HG03342 (cell line): ENCODE data around the gene GYG1.

Experiments used
- ATAC-seq: cut with Tn5 transposase; IDR thresholded peaks from one replicate; pipeline ENCODE4 v1.9.1; 2021; ENCODE audit warnings: mild to moderate bottlenecking, moderate library complexity; ENCODE audit not compliant: unreplicated experiment

GYG1 gene

GRCh38 chr3:149016242-149016641 lies 24.9 kb downstream of the GYG1 start:
- no peak for ATAC-seq

DNA sequence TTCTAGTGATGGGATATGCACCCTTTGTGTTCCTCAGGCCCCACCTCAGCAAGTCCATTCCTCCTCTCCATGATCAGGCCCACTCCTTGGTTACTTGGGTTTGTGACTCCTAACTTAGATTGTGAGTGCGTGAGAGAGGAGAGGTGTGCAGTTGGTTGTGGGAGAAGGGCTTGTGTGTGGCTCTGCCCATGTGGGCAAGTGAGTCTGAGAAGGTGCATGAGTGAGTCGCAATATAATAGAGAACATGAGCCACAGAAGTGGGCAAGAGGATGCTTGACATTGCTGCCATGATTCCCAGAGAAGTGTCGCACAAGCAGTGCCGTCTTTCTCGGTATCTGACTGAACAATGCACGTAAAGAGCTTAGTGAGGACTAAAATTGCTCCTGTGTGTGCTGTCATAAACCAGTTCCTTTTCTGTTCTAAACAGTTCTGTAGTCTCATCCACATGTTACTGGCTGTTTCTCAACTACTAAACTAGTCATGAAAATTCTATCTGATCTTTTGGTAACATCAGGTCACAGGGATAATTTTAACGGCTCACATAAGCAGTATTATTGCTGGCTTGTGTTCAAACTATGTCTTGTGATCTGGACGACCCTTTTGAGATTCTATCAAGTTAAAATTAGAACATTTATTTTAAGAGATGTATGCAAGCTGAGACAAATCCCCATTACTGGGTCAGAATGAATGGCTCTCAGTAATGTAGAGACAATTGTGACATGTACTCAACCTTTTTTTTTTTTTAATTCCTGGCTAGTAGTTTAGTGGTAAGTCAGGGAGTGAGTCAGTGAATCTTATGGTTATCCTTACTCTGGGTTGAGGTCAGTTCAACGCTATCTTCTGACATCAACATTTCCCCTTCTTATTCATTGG lies 25.6 kb downstream of the GYG1 start:
- no peak for ATAC-seq

DNA sequence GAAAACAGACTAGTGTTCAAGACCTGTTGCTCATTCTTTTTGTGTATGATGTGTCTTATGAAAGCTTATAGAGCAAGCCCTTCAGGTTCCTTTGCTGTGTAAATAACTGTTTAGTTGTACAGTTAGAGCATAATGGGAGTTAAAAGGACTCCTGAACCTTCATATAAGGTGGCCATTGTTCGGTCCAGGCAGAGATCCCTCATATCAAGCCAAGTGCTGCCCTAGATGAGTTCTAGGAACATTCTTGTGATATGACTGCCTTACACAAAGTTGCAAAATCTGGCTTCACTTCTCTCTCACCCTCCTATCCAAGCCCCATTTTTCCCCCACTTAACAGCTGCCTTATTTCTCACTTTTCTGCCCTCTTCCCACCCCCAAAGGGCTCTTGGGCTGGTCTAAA lies 26.9 kb downstream of the GYG1 start:
- ATAC-seq, result no peak

GRCh38 chr3:149019580-149019979 lies 28.2 kb downstream of the GYG1 start:
- ATAC-seq, result no peak

GRCh38 chr3:149020196-149020838 lies 29.0 kb downstream of the GYG1 start:
- no peak for ATAC-seq

- ATAC-seq, result no peak
Observed at GRCh38 chr3:149020839-149021252, 29.5 kb downstream of the GYG1 start.

DNA sequence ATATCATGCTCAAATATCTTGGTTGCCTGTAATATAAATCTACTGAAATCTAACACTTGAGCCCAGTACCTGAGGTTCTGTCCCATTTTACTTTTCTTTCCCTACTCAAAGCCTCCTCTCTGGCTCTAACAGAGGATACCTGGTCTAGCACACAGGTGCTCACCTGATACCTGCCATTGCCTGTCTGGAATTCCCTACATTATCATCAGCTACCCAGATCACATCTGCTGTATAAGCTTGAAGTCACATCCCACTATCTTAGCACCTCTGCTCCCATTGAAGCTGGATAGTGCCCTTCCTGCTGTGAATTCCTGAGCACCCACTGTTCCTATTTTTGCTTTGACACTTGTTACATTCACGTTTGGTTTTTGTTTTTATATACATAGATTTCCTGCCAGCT lies 30.5 kb downstream of the GYG1 start:
- no peak for ATAC-seq

GRCh38 chr3:149023951-149024350 lies 32.6 kb downstream of the GYG1 start:
- ATAC-seq, result no peak

GRCh38 chr3:149026718-149027117 lies 35.4 kb downstream of the GYG1 start:
- no peak for ATAC-seq

DNA sequence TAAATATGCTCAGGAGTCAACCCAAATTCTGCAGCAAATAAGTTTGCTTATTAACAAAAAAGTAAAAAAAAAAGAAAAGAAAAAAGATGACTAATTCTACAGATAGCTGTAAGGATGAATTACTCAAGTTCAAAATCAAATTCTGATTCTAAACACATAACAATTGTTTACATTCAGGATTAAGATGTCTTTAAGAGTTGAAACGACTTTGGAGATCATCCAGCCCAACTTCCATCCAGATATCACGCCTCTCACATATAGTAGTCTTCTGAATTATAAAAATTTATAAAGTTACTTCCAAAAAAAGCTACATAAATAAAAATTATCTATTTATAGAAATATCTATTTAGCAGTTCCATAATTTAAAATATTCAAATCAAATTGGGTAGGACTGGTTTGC lies 39.8 kb downstream of the GYG1 start:
- no peak for ATAC-seq

DNA sequence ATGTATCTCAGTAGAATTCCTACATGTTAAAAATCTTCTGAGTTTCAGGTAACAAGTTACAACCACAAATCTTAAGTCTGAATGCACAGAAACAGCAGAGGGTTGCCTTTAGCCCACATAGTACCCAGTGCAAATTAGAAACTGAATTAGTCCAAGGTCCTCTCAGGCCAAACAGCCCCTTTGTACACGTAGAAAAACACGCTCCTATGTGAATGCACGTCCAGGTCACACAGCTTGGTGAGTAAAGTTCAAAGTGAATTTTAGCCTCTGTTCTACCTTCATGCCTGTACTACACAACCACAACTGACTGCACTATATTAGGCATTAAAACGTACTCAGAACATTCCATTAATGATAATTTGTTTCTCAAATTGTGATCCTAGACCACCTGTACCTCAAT lies 46.3 kb downstream of the GYG1 start:
- no peak for ATAC-seq

GRCh38 chr3:149038322-149038721 lies 47.0 kb downstream of the GYG1 start:
- ATAC-seq, result no peak

DNA sequence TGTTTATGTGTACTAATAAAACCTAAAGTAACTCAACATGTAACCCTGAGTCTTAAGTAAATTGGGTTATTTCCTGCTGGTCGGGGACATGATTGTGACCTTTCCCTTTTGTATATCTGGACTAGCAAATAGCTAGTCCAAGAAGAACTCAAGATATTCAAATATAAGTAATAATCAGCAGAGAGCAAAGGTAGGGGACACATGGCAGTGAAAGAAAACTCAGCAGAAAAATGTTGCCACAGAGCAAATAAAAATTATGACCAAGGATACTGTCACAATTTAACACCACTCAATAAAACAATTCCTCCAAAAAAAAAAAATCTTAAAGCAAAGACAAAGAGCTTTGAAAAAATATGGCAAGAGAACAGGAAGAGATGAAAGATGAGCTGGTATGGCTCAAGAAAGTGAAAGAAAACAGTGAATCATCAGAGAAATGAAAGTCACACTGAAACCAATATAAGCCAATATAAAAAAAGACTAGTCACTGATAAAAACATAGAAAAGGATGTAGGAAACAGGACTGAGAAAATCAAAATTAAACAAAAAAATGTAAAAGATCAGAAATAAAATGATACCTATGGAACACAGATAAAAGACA lies 51.5 kb downstream of the GYG1 start:
- ATAC-seq, result peak; percentile 89

DNA sequence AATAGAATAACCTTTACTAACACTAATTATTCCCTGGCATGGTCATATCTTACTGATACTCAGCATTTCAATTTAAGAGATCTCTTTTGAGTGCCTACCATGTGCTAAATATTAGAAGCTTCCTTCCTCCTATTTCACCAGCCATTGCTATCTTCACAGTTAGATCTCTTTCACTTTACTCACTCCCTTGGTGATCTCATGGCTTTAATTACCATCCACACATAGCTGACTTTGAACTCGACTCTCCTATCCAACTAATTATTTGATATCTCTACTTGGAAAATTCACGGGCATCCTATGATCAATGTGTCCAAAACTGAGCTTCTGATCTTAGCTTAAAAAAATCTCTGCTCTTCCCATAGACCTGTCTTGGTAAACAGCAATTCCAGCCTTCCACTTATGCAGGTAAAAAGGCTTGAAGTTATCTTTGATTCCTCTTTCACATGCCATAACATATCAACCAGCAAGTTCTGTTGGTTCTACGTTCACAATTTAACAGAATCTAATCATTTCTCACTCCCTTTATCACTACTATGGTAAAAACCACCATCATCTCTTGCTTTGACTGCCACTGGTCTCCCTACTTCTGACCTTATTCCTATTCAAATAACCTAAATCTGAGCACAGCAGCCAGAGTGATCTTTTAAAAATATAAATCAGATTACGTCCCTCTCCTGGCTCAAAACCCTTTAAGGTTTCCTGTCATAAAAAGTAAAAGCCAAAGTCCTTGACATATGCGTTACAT lies 53.2 kb downstream of the GYG1 start:
- ATAC-seq, result no peak

GRCh38 chr3:149055575-149055974 lies 64.2 kb downstream of the GYG1 start:
- ATAC-seq, result no peak

DNA sequence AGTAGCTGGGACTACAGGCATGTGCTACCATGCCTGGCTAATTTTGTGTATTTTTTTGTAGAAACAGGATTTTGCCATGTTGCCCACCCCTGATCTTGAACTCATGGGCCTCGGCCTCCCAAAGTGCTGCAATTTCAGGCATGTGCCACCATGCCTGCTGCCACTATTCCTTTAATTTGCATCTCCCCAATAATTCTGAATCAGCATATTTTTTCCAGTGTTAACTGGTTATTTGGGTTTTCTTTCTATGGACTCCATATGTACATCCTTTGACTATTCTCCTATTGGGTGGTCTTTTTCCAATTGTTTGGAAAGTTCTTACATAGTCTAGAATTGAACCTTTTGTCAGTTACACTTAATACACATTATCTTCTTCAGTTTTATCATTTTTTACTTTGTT lies 66.9 kb downstream of the GYG1 start:
- no peak for ATAC-seq

- peak; percentile 57 for ATAC-seq
Observed at GRCh38 chr3:149058602-149059001, 67.3 kb downstream of the GYG1 start.

- no peak for ATAC-seq
Observed at GRCh38 chr3:149061776-149062175, 70.4 kb downstream of the GYG1 start.

DNA sequence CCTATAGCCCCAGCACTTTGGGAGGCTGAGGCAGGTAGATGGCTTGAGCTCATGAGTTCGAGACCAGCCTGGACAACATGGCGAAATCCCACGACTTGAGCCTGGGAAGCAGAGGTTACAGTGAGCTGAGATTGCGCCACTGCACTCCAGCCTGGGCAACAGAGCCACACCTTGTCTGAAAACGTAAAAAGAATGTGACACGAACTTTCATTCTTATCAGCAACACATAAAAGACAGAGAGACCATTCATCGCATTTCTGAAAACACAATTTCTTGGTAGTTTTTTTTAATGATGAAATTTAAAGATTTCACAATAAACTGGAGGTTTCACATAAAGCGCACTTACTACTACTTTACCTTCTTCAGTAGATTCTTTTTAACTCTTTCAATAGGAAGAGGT lies 76.5 kb downstream of the GYG1 start:
- no peak for ATAC-seq
